ENCODE measurements around the gene TPSAB1.
A peak's percentile ranks its signal among the peaks of the same experiment; 100 is the strongest.
"Not testable (repeated sequence)": the region's sequence is repeated elsewhere in the genome, so short reads cannot be mapped to it uniquely, and the experiment has no call there.

The TPSAB1 gene

DNA sequence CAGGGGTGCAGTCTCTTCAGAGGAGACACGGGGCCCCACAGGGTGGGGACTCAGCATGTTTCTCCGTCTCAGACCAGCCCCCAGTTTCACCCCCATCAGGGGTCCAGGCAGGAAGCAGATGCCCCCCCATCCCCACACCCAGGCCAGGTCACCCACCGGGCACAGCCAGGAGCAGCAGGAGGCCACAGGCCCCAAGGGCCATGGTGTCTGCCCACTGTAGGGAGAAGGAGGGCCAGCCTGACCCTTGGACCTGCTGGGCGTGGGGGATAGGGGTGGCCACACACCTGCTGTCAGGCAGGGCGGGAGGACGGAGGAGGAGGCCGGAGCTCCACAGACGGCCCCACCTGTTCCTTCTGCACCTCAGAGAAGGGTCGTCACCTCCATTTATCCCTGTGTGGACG lies 15.5 kb upstream of the TPSAB1 start, which contains the start of gene TPSG1:
Gene TPSG1, minus strand, starts transcription at position 218 of the 401 bp plus-strand sequence. Its CDS starts 16 bp downstream, at position 202.
- DNase-seq, result no peak

DNA sequence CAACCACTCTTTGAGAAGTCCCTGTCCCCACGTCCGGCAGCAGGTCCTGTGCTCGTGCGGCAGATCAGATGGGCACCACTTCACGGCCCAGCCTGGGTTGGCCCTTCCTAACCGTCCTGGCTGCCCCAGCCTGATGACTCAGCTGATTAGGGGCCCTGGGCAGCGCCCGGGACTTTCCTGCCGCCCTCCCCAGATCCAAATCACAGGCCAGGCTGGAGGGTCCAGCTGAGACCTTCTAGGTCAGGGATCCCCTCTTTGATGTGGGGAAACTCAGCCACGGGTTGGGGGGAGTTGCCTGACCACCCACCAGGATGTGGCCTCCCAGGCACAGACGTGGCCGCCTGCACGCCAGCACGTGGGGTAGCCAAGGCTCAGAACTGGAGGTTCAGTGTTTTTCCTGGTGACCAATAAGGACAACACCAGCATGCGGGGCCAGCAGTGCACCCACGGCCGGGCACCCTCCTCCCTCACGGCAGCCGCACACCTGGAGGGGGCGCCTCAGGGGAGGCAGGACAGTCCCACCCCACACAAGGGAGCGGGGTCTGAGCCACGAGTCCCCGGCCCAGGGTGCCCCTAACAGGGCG lies 14.7 kb upstream of the TPSAB1 start:
- DNase-seq, result not testable (repeated sequence)

DNA sequence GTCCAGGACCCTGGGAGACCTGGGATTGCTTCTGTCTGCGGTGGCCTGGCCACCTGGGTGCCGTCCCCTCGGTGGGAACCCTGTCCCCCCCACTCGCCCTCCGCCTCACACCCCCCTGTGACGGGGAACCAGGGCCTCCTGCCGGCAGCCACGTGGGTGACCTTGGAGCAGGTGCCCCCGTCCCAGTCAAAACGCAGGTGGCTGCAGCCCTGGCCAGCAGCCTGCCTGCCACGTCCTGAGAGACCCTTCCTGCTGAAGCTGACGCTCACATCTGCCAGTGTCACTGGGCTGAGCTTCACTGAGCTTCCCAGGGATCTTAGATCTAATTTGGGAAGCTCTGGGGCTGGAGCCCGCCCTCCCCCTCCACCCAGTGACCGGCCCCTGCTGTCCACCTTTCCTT lies 13.8 kb upstream of the TPSAB1 start:
- DNase-seq, result not testable (repeated sequence)

DNA sequence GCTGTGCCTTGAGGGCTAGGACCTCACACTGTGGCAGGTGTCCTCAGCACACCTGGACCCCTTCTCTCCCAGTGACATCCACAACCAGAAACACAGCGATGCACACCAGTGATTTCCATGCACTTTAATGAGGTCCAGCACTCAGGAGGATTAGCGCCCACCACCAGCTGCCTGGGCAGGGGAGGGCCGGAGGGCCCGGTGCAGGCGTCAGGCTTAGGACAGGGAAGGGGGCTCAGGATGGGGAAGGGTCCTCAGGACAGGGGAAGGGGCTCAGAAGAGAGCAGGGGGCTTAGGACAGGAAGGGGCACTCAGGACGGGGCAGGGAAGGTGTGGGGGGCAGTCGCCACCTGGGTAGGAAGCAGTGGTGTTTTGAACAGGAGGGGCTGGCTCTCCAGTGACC lies 12.3 kb upstream of the TPSAB1 start:
- not testable (repeated sequence) for DNase-seq

DNA sequence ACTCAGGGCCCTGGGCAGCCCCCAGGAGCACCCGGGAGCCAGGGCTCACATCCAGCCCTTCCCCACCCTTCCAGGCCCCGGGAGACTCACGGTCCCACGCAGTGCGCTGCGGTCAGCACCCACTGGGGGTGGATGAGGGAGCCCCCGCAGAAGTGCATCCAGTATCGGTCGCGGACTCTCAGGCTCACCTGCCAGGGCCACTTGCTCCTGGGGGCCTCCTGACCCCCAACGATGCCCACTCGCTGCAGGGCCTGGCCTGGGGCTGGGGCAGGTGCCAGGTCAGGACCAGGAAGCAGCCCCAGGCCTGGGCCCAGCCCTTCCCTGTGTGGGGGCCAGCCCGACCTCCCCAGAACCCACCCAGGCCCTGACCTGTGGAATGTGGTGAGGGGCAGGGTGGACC lies 11.0 kb upstream of the TPSAB1 start:
- not testable (repeated sequence) for DNase-seq

GRCh38 chr16:1230084-1230470 lies 10.4 kb upstream of the TPSAB1 start, which contains the start of gene TPSB2:
Gene TPSB2 (minus strand): TSS chr16:1230184. CDS start chr16:1229951, 233 bp downstream.
- not testable (repeated sequence) for DNase-seq

DNA sequence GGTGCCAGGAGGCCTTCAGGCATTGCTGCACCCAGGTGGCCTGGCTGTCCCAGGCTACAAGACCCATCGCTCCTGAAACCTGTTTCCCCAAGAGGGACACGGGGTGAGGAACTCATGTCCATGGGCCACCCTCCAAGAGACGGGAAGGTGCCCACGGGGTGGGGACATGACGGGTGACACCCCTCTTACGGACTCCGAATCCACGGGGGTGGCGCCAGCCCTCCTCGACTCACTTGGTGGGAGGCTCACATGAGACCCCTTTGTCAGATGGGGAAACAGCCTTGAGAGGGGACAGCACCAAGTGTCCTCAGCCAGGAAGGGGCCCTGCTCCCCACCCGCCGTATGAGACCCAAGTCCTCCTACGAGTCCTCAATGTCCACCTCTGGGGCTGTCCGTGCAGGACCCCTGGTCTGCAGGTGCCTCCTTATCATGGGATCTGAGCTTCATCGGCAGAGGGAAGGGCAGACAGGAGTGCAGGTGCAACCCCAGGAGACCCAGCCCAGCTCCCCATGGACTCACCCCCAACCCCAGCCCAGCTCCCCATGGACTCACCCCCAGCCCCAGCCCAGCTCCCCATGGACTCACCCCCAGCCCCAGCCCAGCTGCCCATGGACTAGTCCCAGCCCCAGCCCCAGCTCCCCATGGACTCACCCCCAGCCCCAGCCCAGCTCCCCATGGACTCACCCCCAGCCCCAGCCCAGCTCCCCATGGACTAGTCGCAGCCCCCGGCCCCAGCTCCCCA lies 9.9 kb upstream of the TPSAB1 start:
- not testable (repeated sequence) for DNase-seq

- not testable (repeated sequence) for DNase-seq
These were observed 9.2 kb upstream of the TPSAB1 start for GRCh38 chr16:1231301-1231700.

DNA sequence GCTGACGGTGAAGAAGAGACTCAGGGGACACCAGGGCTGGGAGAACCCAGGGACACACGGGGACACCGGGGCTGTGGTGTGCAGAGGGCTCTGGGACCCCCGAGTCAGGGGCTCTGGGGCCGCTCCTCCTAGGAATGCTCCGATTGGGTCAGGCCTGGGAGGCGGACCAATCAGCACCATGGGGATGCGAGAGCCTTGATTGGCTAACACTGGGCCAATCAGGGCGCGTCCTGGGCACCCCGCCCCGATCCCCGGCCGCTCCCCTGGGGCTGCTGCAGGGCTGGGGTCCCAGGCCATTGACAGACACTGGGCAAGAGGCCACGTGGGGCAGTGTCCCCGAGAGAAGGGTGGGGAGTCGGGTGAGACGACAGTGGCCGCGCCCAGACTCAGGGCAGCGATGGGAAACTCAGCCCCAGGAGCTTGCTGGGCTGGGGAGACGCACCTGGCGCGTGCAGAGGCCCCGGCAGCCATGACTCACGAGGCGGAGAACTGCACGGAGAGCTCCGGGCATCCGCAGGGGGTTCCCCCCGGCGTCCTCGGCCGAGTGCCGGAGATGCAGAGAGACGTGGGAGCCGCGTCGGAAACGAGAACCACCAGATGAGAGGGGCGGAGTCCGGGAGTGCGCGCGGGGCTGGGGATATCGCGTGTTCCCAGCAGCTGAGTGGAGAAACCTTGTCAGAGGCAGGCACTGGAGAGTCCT lies 8.3 kb upstream of the TPSAB1 start:
- DNase-seq, result not testable (repeated sequence)

DNA sequence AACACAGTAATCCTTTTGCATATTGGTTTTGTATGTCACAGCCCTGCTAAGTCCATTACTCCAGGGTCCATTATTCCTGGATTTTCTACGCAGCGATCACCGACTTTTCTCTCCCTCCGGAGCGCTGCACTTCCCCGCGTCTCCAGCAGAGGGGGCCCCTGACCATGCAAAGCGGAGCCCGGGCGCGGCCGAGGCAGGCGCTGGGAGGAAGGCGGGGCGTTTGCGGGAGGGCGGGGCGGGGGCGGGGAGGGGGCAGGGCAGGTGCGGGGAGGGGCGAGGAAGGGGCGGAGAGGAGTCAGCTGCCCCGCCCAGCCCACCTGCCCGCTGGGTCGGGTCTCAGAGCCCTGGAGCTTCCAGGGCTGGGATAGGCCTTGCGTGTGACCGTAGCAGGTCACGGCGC lies 3.8 kb upstream of the TPSAB1 start:
- not testable (repeated sequence) for DNase-seq

DNA sequence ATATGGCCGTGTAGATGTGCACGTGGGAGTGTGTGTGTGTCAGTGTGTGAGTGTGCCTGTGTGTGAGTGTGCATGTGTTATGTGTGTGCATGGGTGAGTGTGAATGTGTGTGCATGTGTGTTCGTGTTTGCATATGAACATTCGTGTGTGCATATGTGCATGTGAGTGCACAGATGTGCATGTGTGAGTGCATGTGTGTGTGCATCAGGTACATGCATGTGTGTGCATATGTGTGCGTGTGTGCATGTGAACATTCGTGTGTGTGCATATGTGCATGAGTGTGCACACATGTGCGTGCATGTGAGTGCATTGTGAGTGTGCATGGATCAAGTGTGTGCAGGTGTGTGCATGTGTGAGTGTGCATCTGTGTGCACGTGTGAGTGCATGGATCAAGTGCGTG lies 2.5 kb upstream of the TPSAB1 start:
- no peak for DNase-seq

DNA sequence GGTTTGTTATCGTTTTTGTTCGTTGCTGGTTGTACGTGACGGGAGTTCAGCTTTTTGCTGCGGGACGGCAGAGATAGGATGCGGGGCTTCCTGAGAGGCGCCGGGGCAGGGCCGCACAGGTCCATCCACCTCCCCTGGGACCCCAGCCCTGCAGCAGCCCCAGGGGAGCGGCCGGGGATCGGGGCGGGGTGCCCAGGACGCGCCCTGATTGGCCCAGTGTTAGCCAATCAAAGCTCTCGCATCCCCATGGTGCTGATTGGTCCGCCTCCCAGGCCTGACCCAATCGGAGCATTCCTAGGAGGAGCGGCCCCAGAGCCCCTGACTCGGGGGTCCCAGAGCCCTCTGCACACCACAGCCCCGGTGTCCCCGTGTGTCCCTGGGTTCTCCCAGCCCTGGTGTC lies 1.6 kb upstream of the TPSAB1 start:
- DNase-seq, result not testable (repeated sequence)

GRCh38 chr16:1239575-1239974 lies 930 bp upstream of the TPSAB1 start:
- DNase-seq, result not testable (repeated sequence)

DNA sequence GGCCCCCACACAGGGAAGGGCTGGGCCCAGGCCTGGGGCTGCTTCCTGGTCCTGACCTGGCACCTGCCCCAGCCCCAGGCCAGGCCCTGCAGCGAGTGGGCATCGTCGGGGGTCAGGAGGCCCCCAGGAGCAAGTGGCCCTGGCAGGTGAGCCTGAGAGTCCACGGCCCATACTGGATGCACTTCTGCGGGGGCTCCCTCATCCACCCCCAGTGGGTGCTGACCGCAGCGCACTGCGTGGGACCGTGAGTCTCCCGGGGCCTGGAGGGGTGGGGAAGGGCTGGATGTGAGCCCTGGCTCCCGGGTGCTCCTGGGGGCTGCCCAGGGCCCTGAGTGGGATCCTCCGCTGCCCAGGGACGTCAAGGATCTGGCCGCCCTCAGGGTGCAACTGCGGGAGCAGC lies 576 bp downstream of the TPSAB1 start:
- not testable (repeated sequence) for DNase-seq

GRCh38 chr16:1243363-1243762 lies 2.9 kb downstream of the TPSAB1 start:
- not testable (repeated sequence) for DNase-seq

- DNase-seq, result not testable (repeated sequence)
These were observed 3.7 kb downstream of the TPSAB1 start for GRCh38 chr16:1243907-1244850.

GRCh38 chr16:1244881-1245280 lies 4.4 kb downstream of the TPSAB1 start:
- DNase-seq, result peak; percentile 18

- DNase-seq, result no peak
These were observed 5.0 kb downstream of the TPSAB1 start for GRCh38 chr16:1245452-1246020.

- not testable (repeated sequence) for DNase-seq
These were observed 7.5 kb downstream of the TPSAB1 start for GRCh38 chr16:1247903-1248537.

- DNase-seq, result not testable (repeated sequence)
These were observed 8.7 kb downstream of the TPSAB1 start for GRCh38 chr16:1249031-1249755.
